Panc1 (cell line): Measurements from ENCODE around the gene ERAL1.

Experiments used
- POLR2AphosphoS5 ChIP-seq: IDR thresholded peaks from 2 replicates; pipeline ENCODE4 v1.6.1; 2012; ENCODE audit warnings: mild to moderate bottlenecking, low read depth, low read length, moderate library complexity
- REST ChIP-seq, 2 experiments: IDR thresholded peaks; 2 replicates each; pipeline ENCODE4 v1.6.1; 2011 to 2012; ENCODE audit warnings: low read depth in 2 of 2, control low read depth in 1 of 2, low read length in 1 of 2, mild to moderate bottlenecking in 1 of 2, moderate library complexity in 1 of 2; ENCODE audit not compliant: insufficient read depth in 1 of 2
- TF ChIP-seq, protein P1 (sequence below): fragments of 450-650 bp; IDR thresholded peaks from 2 replicates; pipeline ENCODE4 v1.5.1; 2017; ENCODE audit warnings: mild to moderate bottlenecking

- TF ChIP-seq POLR2AphosphoS5 (no peak), REST (IDR thresholded peaks at IDR 0.05; ENCODE audit: insufficient read depth in 1 of 2, low read depth in 2 of 2, low read length in 1 of 2) (no peak)
- TF ChIP-seq, protein P1, sequence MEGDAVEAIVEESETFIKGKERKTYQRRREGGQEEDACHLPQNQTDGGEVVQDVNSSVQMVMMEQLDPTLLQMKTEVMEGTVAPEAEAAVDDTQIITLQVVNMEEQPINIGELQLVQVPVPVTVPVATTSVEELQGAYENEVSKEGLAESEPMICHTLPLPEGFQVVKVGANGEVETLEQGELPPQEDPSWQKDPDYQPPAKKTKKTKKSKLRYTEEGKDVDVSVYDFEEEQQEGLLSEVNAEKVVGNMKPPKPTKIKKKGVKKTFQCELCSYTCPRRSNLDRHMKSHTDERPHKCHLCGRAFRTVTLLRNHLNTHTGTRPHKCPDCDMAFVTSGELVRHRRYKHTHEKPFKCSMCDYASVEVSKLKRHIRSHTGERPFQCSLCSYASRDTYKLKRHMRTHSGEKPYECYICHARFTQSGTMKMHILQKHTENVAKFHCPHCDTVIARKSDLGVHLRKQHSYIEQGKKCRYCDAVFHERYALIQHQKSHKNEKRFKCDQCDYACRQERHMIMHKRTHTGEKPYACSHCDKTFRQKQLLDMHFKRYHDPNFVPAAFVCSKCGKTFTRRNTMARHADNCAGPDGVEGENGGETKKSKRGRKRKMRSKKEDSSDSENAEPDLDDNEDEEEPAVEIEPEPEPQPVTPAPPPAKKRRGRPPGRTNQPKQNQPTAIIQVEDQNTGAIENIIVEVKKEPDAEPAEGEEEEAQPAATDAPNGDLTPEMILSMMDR: no peak
Measured at GRCh38 chr17:28839221-28839620, 15.6 kb upstream of the ERAL1 start.
